NCI-H82 treated with DMSO at 0.1 percent for 48 hours (cell line): Measurements from ENCODE around the gene PPP2R1B.
"Not testable (repeated sequence)": the region's sequence is repeated elsewhere in the genome, so short reads cannot be mapped to it uniquely, and the experiment has no call there.

Source experiments
- DNase-seq: peaks from one replicate; lab custom pipeline; 2025; ENCODE audit not compliant: unreplicated experiment; lab: John Stamatoyannopoulos, UW

Gene PPP2R1B

GRCh38 chr11:111729071-111729830 lies 36.9 kb downstream of the PPP2R1B start:
- no peak for DNase-seq

DNA sequence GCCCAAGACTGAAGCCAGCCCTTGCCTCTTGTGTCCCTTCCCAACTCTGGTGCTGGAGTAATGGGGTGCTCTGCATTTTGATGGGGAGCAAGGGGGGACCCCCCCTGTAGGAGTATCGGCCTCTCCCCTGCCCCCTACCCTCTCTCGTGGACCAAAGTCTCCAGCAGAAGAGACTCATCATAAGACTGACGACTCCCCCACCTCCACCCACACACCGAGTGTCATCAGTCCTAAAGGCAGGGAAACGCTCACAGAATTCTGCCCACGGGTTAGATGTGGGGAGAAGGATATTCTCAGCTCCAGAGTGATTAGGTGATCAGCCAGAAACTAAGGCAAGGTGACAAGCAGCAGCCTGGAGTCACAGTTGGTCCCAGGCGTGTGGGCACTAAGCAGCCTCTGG lies 38.8 kb downstream of the PPP2R1B start:
- no peak for DNase-seq

- no peak for DNase-seq
Observed at GRCh38 chr11:111726301-111726713, 39.9 kb downstream of the PPP2R1B start.

DNA sequence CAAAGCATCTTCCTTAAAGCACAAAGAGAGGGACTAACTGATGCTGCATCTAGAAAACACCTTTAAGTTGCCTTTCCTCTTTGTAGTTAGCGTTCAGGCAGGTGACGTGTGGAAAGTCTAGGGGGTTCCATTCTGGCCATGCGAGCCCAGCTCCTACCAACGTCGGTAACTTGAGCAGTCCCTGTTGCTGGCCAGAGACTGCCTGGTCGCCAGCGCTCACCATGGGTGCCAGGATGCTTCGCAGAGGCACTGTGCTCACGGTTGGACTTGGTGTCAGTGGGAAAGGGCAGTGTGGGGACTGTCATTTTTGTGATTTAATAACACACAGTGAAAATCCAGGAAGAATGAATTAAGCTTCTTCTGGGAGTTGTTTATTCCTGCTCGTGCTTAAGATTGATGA lies 40.6 kb downstream of the PPP2R1B start:
- DNase-seq, result no peak

DNA sequence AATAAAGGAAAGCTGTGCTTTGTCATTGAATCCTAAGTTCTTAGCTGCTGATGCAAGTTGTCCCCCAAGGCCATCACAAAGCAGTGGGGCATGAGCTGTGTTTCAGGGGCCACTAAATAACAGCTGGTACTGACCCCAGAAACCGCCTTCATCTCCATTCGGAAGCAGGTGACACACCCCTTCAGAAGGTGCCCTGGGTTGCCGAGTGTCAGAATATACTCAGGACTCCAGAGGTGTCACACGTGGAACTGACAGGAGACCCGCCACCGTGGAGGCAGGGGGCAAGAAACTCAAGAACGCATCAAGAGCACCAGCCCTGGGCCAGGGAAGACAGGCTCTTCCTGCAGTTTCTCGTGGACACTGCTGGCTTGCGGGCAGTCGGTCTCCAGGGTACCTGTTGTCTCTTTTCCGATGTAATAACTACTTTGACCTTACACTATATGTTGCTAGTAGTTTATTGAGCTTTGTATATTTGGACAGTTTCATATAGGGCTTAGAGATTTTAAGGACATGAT lies 41.5 kb downstream of the PPP2R1B start:
- no peak for DNase-seq

DNA sequence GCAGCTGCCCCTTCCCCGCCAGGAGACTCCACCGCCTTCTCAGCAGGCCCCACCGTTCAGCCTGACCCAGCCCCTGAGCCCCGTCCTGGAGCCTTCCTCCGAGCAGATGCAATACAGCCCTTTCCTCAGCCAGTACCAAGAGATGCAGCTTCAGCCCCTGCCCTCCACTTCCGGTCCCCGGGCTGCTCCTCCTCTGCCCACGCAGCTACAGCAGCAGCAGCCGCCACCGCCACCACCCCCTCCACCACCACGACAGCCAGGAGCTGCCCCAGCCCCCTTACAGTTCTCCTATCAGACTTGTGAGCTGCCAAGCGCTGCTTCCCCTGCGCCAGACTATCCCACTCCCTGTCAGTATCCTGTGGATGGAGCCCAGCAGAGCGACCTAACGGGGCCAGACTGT lies 42.6 kb downstream of the PPP2R1B start:
- DNase-seq, result no peak

DNA sequence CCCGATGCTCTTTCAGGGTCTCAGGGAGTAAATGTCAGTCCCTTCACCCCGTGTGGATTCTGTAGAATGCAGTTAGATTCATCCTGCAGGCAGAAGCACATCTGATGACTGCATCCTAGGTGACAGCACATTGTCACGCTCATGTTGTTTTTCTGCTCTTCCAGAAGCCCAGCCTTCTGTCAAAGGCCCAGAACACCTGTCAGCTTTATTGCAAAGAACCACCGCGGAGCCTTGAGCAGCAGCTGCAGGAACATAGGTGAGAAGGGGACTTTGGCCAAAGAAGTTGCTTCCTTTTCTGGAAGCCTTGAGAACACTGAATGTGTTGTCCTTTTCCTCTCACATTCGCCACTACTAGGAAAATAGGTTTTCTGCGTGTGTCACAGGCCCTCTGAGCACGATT lies 43.7 kb downstream of the PPP2R1B start:
- no peak for DNase-seq

GRCh38 chr11:111720801-111721494 lies 45.2 kb downstream of the PPP2R1B start:
- DNase-seq, result no peak

GRCh38 chr11:111719379-111719778 lies 46.8 kb downstream of the PPP2R1B start:
- DNase-seq, result no peak

DNA sequence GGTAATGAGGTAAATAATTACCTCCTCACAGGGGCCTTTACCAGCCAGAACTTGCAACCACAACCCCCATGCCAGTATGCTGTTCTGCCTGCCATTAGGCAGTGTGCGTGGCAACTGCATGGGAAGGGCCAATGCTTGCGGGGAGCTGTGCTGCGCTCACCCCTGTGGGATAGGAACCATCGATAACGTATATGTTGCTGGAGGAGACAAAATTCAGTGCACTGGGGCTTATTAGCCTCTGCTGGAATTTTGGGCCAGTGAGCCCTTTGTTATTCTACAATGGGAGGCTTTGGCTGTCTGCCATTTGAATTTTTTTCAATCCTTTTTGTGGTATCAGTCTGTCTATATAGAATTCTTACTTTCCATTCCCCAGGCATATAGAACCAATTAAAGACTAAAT lies 47.3 kb downstream of the PPP2R1B start:
- DNase-seq, result no peak

- DNase-seq, result no peak
Observed at GRCh38 chr11:111718436-111718835, 47.8 kb downstream of the PPP2R1B start.

DNA sequence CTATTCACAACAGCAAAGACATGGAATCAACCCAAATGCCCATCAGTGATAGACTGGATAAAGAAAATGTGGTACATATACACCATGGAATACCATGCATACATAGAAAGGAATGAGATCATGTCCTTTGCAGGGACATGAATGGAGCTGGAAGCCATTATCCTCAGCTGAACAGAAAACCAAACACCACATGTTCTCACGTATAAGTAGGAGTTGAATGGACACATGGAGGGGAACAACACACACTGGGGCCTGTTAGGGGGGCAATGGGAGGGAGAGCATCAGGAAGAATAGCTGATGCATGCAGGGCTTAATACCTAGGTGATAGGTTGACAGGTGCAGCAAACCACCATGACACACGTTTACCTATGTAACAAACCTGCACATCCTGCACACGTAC lies 48.5 kb downstream of the PPP2R1B start:
- not testable (repeated sequence) for DNase-seq

GRCh38 chr11:111715142-111715816 lies 50.9 kb downstream of the PPP2R1B start:
- no peak for DNase-seq

GRCh38 chr11:111714522-111714921 lies 51.7 kb downstream of the PPP2R1B start:
- no peak for DNase-seq

DNA sequence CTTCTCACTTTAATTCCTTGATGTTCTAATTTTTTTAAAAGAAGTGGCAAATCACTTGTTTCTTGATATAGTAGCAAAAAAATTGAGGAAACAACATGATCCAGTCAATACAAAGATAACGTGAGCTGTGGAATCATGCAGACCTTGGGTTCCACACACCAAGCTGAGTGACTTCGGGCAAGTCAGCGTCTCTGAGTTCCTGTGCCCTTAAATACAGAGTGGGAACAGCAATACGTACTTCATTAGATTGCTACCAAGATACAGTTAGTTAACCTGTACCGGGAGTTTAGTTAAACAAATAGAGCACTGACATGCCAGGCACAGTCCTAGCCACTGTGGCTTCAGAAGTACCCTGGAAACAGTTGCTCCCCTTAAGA lies 58.5 kb downstream of the PPP2R1B start:
- no peak for DNase-seq

DNA sequence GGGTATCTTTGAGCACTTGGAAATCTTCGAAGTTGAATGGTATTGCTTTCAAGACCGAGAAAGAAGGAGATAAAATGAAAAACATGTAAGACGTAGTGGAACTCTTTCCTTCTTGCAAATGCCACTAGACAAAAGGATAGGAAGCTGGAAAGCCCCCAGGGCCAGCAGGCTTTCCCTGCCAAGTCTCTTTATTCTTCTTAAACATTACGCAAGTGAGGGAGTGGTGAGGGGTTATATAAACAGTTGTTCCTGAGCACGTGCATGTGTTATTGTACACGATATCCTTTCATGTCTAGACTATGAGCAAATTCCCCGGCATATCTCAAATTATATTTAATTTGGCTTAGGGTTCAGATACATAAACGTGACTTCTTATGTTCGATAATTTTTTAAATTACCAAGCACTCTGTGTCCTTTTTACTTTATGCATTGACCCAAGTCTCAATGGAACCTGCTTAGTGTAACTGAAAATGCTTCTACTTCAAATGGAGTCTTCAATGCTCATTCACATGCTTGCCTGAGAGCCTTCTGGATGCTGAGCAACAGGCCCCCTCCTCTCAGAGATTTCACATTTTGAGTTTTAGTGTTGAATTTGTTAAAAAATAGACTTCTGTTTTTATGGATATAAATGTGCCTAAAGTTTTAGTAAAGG lies 59.0 kb downstream of the PPP2R1B start:
- DNase-seq, result no peak

GRCh38 chr11:111703576-111703975 lies 62.6 kb downstream of the PPP2R1B start:
- peak; percentile 18 for DNase-seq

GRCh38 chr11:111702623-111703022 lies 63.6 kb downstream of the PPP2R1B start:
- DNase-seq, result no peak

- DNase-seq, result no peak
Observed at GRCh38 chr11:111700162-111700561, 66.0 kb downstream of the PPP2R1B start.

DNA sequence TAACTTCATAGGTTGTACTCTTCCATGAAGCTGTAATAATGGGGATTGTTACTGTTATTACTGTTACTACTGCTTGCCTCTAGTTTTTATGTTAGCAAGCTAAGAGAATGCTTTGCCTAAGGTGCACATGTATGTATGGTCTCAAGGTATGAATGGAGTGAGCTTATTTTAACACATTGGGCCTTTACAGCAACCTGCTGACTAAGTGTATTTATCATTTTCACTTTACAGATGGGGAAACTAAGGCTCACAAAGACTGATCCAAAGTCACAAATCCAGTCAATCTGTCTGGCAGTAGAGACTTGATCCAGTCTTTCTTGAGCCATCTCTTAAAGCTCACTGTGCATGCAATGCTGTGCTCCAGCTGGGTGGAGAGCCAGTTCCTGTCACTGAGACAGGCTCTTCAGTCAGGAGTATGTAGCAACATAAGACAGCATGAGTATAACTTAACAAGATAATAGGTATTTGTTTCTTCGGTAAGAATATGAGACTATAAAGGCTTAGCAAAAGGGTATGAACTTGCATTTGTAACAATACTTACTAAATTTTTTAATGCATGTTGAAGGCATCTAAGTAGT lies 66.5 kb downstream of the PPP2R1B start:
- DNase-seq, result no peak
